ENCODE measurements around the gene PTPRT. TPM values are rescaled to one million over a fixed set of nuclear protein-coding genes. Genes with fewer than 3 reads are reported as not detected.

The PTPRT gene
- total RNA-seq, 1 experiment from 2014 or later = not detected

GRCh38 chr20:42945234-42945994 lies 244.3 kb downstream of the PTPRT start:
- TF ChIP-seq EZH2 (IDR thresholded peaks at IDR 0.05; ENCODE audit: low read length, unreplicated experiment) (no peak), CTCF (conservative IDR thresholded peaks at IDR 0.05; ENCODE audit: low read depth, low read length) (no peak), EZH2phosphoT487 (IDR thresholded peaks at IDR 0.05; ENCODE audit: borderline replicate concordance, low read length) (no peak)

DNA sequence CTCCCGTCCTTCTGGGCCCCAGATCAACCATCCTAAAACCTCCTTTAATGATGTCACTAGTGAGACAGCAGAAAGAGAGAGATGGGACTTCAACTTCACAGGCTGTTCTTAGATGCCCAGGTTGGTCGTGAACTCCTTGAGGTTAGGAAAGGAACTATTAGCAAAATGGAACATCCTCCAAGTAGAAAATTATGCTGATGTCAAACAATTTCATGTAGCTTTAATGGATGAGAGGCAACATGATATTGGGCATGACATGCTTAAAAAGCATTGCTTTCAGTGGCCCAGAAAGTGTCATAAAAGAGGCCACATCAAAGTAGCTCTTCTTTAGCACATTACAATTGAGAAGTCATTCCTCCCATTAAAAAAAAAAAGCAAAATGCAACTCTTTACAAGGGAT lies 248.1 kb downstream of the PTPRT start:
- Histone ChIP-seq H3K4me3 (ENCODE audit: low read length) (no peak overlapping the region), H3K9ac (ENCODE audit: low read length) (no peak overlapping the region), H3K79me2 (ENCODE audit: low read length) (no peaks in the 10 kb centered on the region), H3K27ac (ENCODE audit: low read length) (no peak overlapping the region), H3K36me3 (ENCODE audit: low read depth, low read length) (no peaks in the 10 kb centered on the region), H3K9me2 (replicated peaks; ENCODE audit: low read length) (no peaks in the 10 kb centered on the region), H3K4me2 (ENCODE audit: low read length) (no peak overlapping the region), H3K9me3 (ENCODE audit: low read length) (peaks cover 13% of the 10 kb centered on the region), H3F3A (ENCODE audit: low read length, unreplicated experiment) (no peaks in the 10 kb centered on the region), H3K4me1 (ENCODE audit: insufficient read depth, low read length) (no peaks in the 10 kb centered on the region), H2AFZ (ENCODE audit: low read length) (no peak overlapping the region), H3K27me3 (ENCODE audit: low read length) (no peaks in the 10 kb centered on the region), H4K20me1 (ENCODE audit: low read length) (no peaks in the 10 kb centered on the region)
- intact Hi-C loops (cut with micrococcal nuclease) = no loop called here
- no peak for DNase-seq
- CTCF ChIA-PET = no interaction called here
- TF ChIP-seq CTCF (conservative IDR thresholded peaks at IDR 0.05; ENCODE audit: low read depth, low read length) = no peak
- TF ChIP-seq EZH2 (IDR thresholded peaks at IDR 0.05; ENCODE audit: low read length, unreplicated experiment) = no peak
- TF ChIP-seq EZH2phosphoT487 (IDR thresholded peaks at IDR 0.05; ENCODE audit: borderline replicate concordance, low read length) = no peak
- POLR2A ChIA-PET (ENCODE audit: unreplicated experiment) = no interaction called here
- ATAC-seq = no peak
- BruUV-seq (replicated peaks) = no TSS peak

More at GRCh38 chr20:42945234-42945994, 244.3 kb downstream of the PTPRT start:
- ChIA-PET CTCF (no interaction called here), POLR2A (ENCODE audit: unreplicated experiment) (interaction anchor here (0.7 kb wide), 1 partner anchor 8 kb away, joined by 5 read pairs; no protein-coding TSS in a partner anchor)
- Histone ChIP-seq H3K36me3 (ENCODE audit: low read depth, low read length) (no peaks in the 10 kb centered on the region), H4K20me1 (ENCODE audit: low read length) (no peaks in the 10 kb centered on the region), H3K27ac (ENCODE audit: low read length) (no peak overlapping the region), H3K9me2 (replicated peaks; ENCODE audit: low read length) (no peaks in the 10 kb centered on the region), H2AFZ (ENCODE audit: low read length) (no peak overlapping the region), H3K4me3 (ENCODE audit: low read length) (no peak overlapping the region), H3K4me2 (ENCODE audit: low read length) (no peak overlapping the region), H3K79me2 (ENCODE audit: low read length) (no peaks in the 10 kb centered on the region), H3K27me3 (ENCODE audit: low read length) (no peaks in the 10 kb centered on the region), H3K4me1 (ENCODE audit: insufficient read depth, low read length) (no peaks in the 10 kb centered on the region), H3F3A (ENCODE audit: low read length, unreplicated experiment) (no peaks in the 10 kb centered on the region), H3K9me3 (ENCODE audit: low read length) (peaks cover 17% of the 10 kb centered on the region), H3K9ac (ENCODE audit: low read length) (no peak overlapping the region)
- DNase-seq (no peak), ATAC-seq (no peak)
- intact Hi-C loops (cut with micrococcal nuclease) = no loop called here
- BruUV-seq (replicated peaks) = no TSS peak

DNA sequence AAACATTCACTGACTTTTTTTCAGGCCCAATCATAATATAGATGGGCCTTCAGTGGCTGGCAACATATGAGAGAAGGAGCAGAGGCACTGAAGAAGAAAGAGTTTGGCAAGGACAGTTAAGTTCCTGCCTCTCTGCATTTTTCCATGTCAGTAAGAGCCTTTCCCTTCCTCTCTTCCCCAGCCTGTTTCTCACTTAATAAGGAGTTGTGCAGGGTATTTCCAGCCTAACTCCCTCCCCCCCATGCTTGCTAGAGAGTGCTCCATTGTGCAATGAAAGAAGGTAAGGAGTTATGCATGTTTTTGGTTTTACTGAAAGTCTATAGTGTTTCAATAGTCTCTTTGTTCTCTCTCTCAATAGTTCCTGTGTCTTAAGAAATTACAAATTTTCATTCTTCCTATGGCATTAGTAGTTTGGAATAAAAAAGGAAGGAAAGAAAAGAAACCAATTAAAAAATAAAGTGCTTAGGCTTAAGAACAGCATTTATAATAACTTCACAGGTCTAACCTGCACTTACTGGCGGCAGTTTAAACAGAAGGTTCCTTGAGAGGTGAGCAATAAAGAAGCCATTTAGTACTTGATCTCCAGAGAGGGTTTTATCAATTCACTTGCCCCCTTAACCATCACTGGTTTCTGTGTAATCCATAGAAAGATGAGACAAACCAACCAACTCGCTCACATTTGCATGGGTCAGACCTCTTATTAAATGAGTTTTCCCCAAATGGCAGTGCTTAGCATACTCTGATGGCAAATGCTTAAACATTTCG lies 251.1 kb downstream of the PTPRT start:
- intact Hi-C loops (cut with micrococcal nuclease) = no loop called here
- DNase-seq = no peak
- Histone ChIP-seq H2AFZ (ENCODE audit: low read length) (no peak overlapping the region), H4K20me1 (ENCODE audit: low read length) (no peaks in the 10 kb centered on the region), H3F3A (ENCODE audit: low read length, unreplicated experiment) (no peaks in the 10 kb centered on the region), H3K9ac (ENCODE audit: low read length) (no peak overlapping the region), H3K4me3 (ENCODE audit: low read length) (no peak overlapping the region), H3K27me3 (ENCODE audit: low read length) (no peaks in the 10 kb centered on the region), H3K9me3 (ENCODE audit: low read length) (peaks cover 21% of the 10 kb centered on the region), H3K4me1 (ENCODE audit: insufficient read depth, low read length) (no peaks in the 10 kb centered on the region), H3K9me2 (replicated peaks; ENCODE audit: low read length) (no peaks in the 10 kb centered on the region), H3K27ac (ENCODE audit: low read length) (no peak overlapping the region), H3K36me3 (ENCODE audit: low read depth, low read length) (no peaks in the 10 kb centered on the region), H3K4me2 (ENCODE audit: low read length) (no peak overlapping the region), H3K79me2 (ENCODE audit: low read length) (no peaks in the 10 kb centered on the region)
- ATAC-seq = no peak
- no TSS peak for BruUV-seq (replicated peaks)
- TF ChIP-seq CTCF (conservative IDR thresholded peaks at IDR 0.05; ENCODE audit: low read depth, low read length) (no peak), EZH2 (IDR thresholded peaks at IDR 0.05; ENCODE audit: low read length, unreplicated experiment) (no peak), EZH2phosphoT487 (IDR thresholded peaks at IDR 0.05; ENCODE audit: borderline replicate concordance, low read length) (no peak)
- ChIA-PET CTCF (no interaction called here), POLR2A (ENCODE audit: unreplicated experiment) (no interaction called here)

All from PC-3 (cell line).